ENCODE results near the gene GPR153. TPM values are rescaled to one million over a fixed set of nuclear protein-coding genes. Genes with fewer than 3 reads are reported as not detected.
A peak's percentile ranks its signal among the peaks of the same experiment; 100 is the strongest.

GPR153 gene
- total RNA-seq, 3 donors from 2014 or later (not counting 1 experiment from before 2014, with no cell fraction given): 8.5 to 9.7 (median 8.7) TPM

GRCh38 chr1:6287431-6287886 lies 26.6 kb upstream of the GPR153 start:
- intact Hi-C loops (cut with micrococcal nuclease): no loop called here
- peak overlapping the region in 1 of 2 donors; percentile 16 for H3K27ac Mint-ChIP-seq
- ATAC-seq (no peak), DNase-seq (no peak)
- Histone ChIP-seq H3K4me3 (ENCODE audit: low read length) (no peak overlapping the region), H3K27me3 (ENCODE audit: control insufficient read depth, insufficient read depth, low read length) (no peaks in the 10 kb centered on the region), H3K4me1 (ENCODE audit: control insufficient read depth, insufficient read depth, low read length) (peaks cover 40% of the 10 kb centered on the region), H3K27ac (ENCODE audit: low read length) (no peak overlapping the region), H3K9me3 (ENCODE audit: control insufficient read depth, insufficient read depth, low read length) (no peaks in the 10 kb centered on the region), H3K36me3 (ENCODE audit: control insufficient read depth, insufficient read depth, low read length) (no peaks in the 10 kb centered on the region)
- H3K4me3 Mint-ChIP-seq: no peak overlapping the region
- H3K36me3 Mint-ChIP-seq: no peaks in the 10 kb centered on the region
- no peak for TF ChIP-seq CTCF (IDR thresholded peaks at IDR 0.05)
- H3K4me1 Mint-ChIP-seq: peaks cover 37 to 38% of the 10 kb centered on the region in 2 donors
- 97% methylated on average over 10 of the region's 10 CpGs for WGBS (ENCODE audit: insufficient coverage)
- H3K9me3 Mint-ChIP-seq: no peaks in the 10 kb centered on the region
- no peaks in the 10 kb centered on the region for H3K27me3 Mint-ChIP-seq (ENCODE audit: low read depth in 2 of 2)

- H3K4me1 ChIP-seq (ENCODE audit: control insufficient read depth, insufficient read depth, low read length): peaks cover 37% of the 10 kb centered on the region
- peaks cover 34% of the 10 kb centered on the region in 2 donors for H3K4me1 Mint-ChIP-seq
- 96% methylated on average over 13 of the region's 13 CpGs for WGBS (ENCODE audit: insufficient coverage)
Observed at GRCh38 chr1:6287029-6287428, 26.1 kb upstream of the GPR153 start.

GRCh38 chr1:6286266-6286665 lies 25.4 kb upstream of the GPR153 start:
- WGBS (ENCODE audit: insufficient coverage): 98% methylated on average over 8 of the region's 8 CpGs
- DNase-seq (no peak), ATAC-seq (no peak)
- no peaks in the 10 kb centered on the region for H3K27me3 Mint-ChIP-seq (ENCODE audit: low read depth in 2 of 2)
- Histone ChIP-seq H3K4me1 (ENCODE audit: control insufficient read depth, insufficient read depth, low read length) (peaks cover 30% of the 10 kb centered on the region), H3K9me3 (ENCODE audit: control insufficient read depth, insufficient read depth, low read length) (no peaks in the 10 kb centered on the region), H3K36me3 (ENCODE audit: control insufficient read depth, insufficient read depth, low read length) (no peaks in the 10 kb centered on the region), H3K27me3 (ENCODE audit: control insufficient read depth, insufficient read depth, low read length) (no peaks in the 10 kb centered on the region), H3K27ac (ENCODE audit: low read length) (no peak overlapping the region), H3K4me3 (ENCODE audit: low read length) (no peak overlapping the region)
- peaks cover 26% of the 10 kb centered on the region in 2 donors for H3K4me1 Mint-ChIP-seq
- no peaks in the 10 kb centered on the region for H3K9me3 Mint-ChIP-seq
- H3K36me3 Mint-ChIP-seq: no peaks in the 10 kb centered on the region
- TF ChIP-seq CTCF (IDR thresholded peaks at IDR 0.05): no peak
- intact Hi-C loops (cut with micrococcal nuclease): no loop called here
- H3K27ac Mint-ChIP-seq: no peak overlapping the region
- no peak overlapping the region for H3K4me3 Mint-ChIP-seq

More at GRCh38 chr1:6287029-6287428, 26.1 kb upstream of the GPR153 start:
- Histone ChIP-seq H3K4me3 (ENCODE audit: low read length) (no peak overlapping the region), H3K27ac (ENCODE audit: low read length) (no peak overlapping the region), H3K36me3 (ENCODE audit: control insufficient read depth, insufficient read depth, low read length) (no peaks in the 10 kb centered on the region), H3K9me3 (ENCODE audit: control insufficient read depth, insufficient read depth, low read length) (no peaks in the 10 kb centered on the region), H3K27me3 (ENCODE audit: control insufficient read depth, insufficient read depth, low read length) (no peaks in the 10 kb centered on the region)
- intact Hi-C loops (cut with micrococcal nuclease): no loop called here
- DNase-seq (no peak), ATAC-seq (no peak)
- Mint-ChIP-seq H3K9me3 (no peaks in the 10 kb centered on the region), H3K4me3 (peak overlapping the region; percentile 31), H3K27ac (no peak overlapping the region), H3K27me3 (ENCODE audit: low read depth in 2 of 2) (no peaks in the 10 kb centered on the region), H3K36me3 (no peaks in the 10 kb centered on the region)
- no peak for TF ChIP-seq CTCF (IDR thresholded peaks at IDR 0.05)

DNA sequence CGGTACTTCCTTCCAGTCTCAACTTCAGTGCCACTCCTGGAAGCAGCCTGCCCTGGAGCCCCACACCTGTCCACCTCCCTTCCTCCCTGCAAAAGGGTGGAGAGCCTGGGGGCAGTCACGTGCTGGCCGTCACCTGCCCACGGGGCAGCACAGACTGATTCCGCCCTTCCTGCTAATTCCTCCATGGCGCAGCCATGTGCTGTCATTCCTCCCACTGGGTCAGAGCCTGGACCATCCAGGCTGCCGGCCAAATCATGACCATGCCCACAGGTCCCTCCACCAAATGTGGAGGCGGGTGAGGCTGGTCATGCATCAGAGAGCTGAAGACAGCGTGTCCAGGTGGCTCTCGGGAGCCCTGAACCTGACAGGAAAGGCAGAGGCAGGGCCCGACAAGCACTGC lies 24.4 kb upstream of the GPR153 start:
- H3K4me3 Mint-ChIP-seq: no peak overlapping the region
- ATAC-seq (no peak), DNase-seq (no peak)
- peaks cover 20% of the 10 kb centered on the region for H3K4me1 ChIP-seq (ENCODE audit: control insufficient read depth, insufficient read depth, low read length)
- WGBS (ENCODE audit: insufficient coverage): 96% methylated on average over 11 of the region's 11 CpGs
- H3K9me3 ChIP-seq (ENCODE audit: control insufficient read depth, insufficient read depth, low read length): no peaks in the 10 kb centered on the region
- no peaks in the 10 kb centered on the region for H3K36me3 Mint-ChIP-seq
- H3K4me3 ChIP-seq (ENCODE audit: low read length): no peak overlapping the region
- intact Hi-C loops (cut with micrococcal nuclease): no loop called here
- no peak overlapping the region for H3K27ac ChIP-seq (ENCODE audit: low read length)
- H3K27me3 ChIP-seq (ENCODE audit: control insufficient read depth, insufficient read depth, low read length): no peaks in the 10 kb centered on the region
- no peak for TF ChIP-seq CTCF (IDR thresholded peaks at IDR 0.05)
- no peak overlapping the region for H3K27ac Mint-ChIP-seq
- H3K4me1 Mint-ChIP-seq: peaks cover 18 to 20% of the 10 kb centered on the region in 2 donors
- H3K9me3 Mint-ChIP-seq: no peaks in the 10 kb centered on the region
- H3K36me3 ChIP-seq (ENCODE audit: control insufficient read depth, insufficient read depth, low read length): no peaks in the 10 kb centered on the region
- no peaks in the 10 kb centered on the region for H3K27me3 Mint-ChIP-seq (ENCODE audit: low read depth in 2 of 2)
